NCI-H446 treated with DMSO at 0.1 percent for 48 hours (cell line): ENCODE data around the gene ZHX3.
A peak's percentile ranks its signal among the peaks of the same experiment; 100 is the strongest.
"Not testable (repeated sequence)": the region's sequence is repeated elsewhere in the genome, so short reads cannot be mapped to it uniquely, and the experiment has no call there.

ENCODE experiments used
- DNase-seq: peaks from one replicate; lab custom pipeline; 2025; lab: John Stamatoyannopoulos, UW

Gene ZHX3

GRCh38 chr20:41256516-41256915, 61.0 kb downstream of the ZHX3 start:
- no peak for DNase-seq

- DNase-seq: no peak
Observed at GRCh38 chr20:41255655-41256054, 61.9 kb downstream of the ZHX3 start.

DNA sequence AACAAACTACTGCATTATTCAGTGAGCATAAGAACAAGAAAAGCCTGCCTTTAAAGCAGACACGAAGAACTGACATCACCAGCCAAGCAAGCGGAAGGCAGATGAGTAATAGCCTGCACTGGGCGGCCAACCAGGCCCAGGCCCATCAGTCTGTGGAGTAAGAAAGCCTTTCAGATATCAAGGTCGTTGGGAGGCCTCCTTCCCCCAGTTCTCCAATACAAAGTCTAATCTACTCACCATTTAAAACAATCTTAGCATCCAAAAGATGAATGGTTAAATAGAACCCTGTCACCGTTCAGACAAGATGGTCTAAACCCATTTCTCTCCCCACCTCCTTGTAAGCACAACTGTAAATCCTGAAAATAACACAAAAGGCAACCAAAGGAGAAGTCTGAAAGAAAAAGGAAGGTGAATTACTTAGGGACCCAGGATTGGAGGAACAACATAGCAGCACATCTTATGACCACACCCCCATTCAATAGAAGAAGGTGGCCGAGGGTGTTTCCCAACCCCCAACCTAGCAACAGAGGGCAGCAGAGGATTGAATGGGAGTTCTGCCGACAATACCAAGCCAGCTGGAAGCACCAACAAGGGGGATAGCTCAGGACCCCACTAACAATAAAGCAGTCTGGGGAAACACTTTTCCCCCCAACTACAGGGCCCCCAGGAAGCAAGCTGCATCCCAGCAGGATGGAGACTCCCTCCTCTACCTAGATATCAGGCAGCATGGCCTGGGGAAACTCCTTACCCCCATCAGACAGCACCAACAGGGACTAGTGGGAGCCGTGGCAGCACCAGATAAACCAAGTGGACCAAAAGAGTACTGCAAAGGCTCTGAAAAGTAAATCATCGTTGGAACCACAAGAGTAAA, 67.9 kb downstream of the ZHX3 start:
- peak; percentile 60 for DNase-seq

DNA sequence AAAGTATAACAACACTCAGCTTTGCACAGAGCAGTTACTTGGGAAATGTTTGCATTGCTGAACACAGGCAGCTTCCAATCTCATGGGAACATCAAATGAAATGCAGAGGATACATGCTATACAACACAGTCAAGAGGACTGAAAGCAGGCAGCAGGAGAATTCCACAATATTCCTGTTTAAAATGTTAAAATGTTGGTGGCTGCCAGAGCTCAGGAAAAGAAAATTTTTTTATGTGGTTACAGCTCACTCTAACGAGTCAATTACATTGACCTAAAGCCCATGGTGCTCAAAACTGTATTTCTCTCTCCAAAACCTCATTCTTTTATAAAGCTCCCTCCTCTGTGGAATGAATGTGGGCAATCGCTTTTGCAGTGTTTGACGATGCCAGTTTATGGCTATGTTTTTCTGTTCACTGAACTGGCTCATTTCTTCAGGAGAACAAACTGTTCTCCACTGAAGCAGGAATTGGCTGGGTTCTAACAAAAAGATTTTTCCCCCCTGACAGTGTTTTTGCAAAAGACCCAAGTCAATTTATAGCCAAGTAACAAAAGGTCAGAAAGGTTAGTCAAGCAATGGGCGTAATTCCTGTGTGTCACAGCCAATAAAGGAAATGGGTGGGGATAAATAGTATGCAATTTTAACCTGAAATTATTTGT, 69.0 kb downstream of the ZHX3 start:
- DNase-seq: no peak

DNA sequence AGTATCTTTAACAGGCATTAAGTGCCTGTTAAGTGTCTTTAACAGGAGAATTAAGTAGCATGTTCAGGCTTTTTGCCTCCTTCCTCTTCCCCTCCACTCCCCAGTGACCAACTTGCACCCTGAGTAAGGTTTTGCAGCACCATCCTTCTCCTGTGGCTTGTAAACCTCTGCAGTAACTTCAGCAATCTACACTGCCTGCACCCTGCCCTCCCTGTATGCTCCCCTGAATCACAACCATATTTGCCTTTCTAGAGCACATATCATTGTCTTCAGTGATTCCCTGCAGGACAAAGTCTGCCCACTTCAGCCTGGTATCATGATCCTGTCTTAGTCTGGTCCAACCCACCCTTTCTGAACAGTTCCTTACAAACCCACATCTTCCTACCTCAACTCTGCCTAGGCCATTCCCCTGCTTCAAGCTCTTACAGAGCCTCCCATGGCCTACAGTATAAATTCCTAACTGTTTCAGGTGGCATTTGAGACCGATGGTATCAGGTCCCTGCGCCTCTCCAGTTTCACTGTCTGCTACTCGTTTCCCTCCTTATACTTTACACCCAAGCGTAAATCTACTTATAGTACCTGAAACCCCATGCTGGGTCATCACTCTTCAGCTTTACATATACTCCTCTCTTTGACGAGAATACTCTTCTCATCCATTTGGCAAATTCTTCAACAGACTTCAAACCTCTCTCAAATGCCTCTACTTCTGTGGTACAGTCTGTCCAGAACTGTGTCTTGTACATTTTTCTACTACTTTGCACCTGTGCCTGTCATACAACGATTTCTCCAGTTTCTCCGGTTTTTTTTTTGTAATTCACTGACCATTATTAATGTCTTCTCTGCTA, 69.8 kb downstream of the ZHX3 start:
- no peak for DNase-seq

- DNase-seq: no peak
Observed at GRCh38 chr20:41245086-41245707, 72.3 kb downstream of the ZHX3 start.

GRCh38 chr20:41242807-41243206, 74.7 kb downstream of the ZHX3 start:
- DNase-seq: no peak

DNA sequence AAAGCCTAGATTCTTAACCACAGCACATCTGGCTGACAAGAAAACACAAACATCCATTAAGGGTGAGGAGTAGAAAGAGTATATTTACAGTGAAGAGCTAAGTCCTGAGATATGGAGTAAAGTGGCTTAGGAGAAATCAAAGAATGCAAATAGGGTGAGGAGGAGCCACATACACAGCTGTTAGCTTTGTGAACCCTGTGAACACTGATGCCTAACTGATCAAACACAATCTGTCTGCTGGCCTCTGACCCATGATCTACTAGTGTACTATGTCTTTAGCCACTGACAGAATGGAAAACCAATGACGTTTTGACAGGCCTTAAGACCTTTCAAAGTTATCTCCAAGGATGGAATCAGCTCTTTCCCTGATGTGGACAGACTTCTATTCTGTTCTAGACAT, 75.2 kb downstream of the ZHX3 start:
- no peak for DNase-seq

- not testable (repeated sequence) for DNase-seq
Observed at GRCh38 chr20:41237233-41237632, 80.3 kb downstream of the ZHX3 start.

GRCh38 chr20:41236818-41237217, 80.7 kb downstream of the ZHX3 start:
- not testable (repeated sequence) for DNase-seq

DNA sequence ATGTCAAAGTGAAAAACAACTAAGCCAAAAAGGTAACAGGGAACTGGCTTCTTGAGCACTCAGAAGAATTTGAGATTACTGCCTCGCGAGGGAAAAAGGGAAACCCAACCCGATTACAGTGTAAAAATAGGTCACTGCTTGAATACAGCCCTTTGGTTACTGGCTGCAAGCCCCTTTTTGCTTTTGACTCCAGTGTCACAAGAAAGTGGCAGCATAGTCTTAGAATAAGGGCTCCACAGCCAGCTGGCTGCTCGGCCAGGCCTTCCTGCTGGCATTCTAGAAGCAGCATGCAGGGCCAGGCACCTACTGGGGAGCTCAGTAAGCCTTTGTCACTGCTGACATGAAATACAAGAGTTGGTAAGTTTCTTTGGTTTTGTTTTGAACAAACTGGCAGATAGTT, 83.0 kb downstream of the ZHX3 start:
- no peak for DNase-seq

GRCh38 chr20:41234041-41234440, 83.5 kb downstream of the ZHX3 start:
- no peak for DNase-seq

GRCh38 chr20:41232973-41233926, 84.3 kb downstream of the ZHX3 start:
- DNase-seq: peak; percentile 19

GRCh38 chr20:41231136-41231535, 86.4 kb downstream of the ZHX3 start:
- DNase-seq: no peak

- no peak for DNase-seq
Observed at GRCh38 chr20:41230136-41230535, 87.4 kb downstream of the ZHX3 start.

DNA sequence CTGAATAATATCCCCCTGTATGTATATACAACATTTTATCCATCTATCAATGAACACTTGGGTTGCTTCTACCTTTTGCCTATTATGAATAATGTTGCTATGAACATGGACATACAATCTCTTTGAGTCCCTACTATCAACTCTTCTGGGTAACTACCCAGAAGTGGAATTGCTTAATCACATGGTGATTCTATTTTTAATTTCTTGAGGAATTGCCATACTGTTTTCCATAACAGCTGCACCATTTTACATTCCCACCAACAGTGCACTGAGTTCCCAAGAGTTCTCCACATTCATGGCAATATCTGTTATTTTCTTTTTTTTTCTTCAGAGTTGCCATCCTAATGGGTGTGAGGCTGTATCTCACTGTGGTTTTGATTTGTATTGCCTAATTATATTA, 88.3 kb downstream of the ZHX3 start:
- DNase-seq: no peak

- no peak for DNase-seq
Observed at GRCh38 chr20:41228858-41229257, 88.7 kb downstream of the ZHX3 start.

DNA sequence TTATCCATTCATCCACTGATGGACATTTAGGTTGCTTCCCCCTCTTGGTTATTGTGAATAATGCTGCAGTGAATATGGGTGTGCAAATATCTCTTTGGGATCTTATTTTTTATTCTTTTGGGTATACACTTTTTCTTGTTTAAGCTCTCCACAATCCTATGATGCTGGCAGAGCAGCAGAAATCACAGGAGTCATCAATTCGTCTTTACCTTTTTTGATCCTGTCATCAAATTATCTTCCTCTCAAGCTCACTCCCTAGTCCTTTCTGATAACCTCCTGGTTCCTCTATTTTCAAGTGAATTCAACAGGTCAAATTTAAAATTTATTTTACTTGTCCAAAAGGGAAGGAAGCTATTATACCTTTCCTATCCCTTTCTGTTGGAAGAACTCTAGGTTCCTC, 91.1 kb downstream of the ZHX3 start:
- DNase-seq: no peak

GRCh38 chr20:41225091-41225490, 92.4 kb downstream of the ZHX3 start:
- DNase-seq: no peak

DNA sequence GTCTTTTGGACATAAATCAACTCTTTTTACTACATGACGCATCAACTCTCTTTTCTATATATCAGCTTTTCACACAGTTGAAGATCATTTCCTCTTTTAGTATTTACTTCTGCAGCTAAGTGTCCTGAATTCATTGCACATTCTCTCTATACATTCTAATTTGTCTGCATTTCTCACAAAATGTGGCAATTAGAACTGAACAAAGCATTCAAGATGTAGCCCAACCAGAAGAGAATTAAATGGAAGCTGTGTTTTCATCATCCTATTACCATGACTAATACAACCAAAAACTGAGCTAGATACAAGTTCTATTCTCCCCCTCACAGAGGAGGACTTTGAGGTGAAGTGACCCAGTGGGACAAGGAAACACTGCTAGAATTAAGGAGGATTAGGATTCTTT, 93.2 kb downstream of the ZHX3 start:
- no peak for DNase-seq

DNA sequence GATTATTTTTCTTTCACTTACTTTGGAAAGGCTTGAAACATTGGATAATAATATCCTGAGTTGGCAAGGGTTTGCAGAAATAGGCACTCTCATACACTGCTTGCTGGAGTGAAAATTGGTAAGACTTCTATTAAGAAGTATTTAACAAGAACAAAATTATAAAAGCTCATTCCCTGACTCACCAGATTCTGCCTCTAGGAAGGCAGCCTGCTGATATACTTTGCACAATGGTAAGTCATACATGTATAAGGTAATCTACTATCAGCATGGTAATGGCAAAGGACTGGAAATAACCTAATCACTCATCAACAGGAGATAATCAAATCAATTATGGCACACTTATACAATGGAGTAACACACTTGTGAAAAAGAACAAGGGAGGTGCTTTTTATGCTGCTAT, 94.4 kb downstream of the ZHX3 start:
- DNase-seq: no peak
